ENCODE data around the gene TSGA10IP.

The TSGA10IP gene

DNA sequence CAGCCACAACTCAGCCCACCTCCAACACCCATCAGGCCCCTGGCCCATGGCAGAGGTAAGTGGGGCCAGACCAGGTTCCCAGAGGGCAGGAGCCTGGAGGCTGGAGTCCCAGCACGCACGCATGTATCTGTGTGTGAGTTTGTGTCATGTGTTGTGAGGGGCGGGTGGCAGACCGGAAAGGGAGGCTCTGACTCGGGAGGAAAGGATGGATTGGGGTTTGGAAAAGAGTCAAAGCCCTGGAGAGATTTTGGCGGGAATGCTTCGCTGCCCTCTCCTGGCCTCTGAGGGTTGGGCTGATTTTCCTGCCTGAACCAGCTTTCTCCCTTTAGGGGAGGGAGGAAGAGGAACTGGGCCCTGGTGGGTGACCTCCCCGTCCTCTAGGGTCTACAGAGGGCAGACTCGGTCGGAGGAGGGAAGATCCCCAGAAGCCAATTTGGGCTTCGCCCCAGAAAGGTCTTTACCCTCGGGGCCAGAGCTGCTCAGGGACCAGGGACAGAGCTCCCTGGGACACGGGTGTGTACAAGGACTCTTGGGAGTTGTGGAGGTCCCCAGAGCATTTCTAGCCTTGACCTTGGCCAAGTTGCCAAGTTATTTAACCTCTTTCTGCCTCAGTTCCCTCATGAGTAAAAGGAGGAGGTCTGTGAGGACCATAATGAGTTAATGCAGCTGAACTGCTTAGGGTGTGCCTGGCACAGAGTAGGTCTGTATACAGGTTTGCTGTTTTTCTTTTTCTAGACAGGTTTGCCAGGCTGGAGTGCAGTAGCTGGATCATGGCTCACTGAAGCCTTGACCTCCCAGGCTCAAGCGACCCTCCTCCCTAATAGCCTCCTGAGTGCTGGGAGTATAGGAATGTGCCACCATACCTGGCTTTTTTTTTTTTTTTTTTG lies 33.4 kb upstream of the TSGA10IP start:
- peak overlapping the region; percentile 49 for H3K27ac Mint-ChIP-seq
- DNase-seq (no peak), ATAC-seq (replicated peaks) (peak; percentile 73 to 74)
- H3K9me3 Mint-ChIP-seq: no peaks in the 10 kb centered on the region
- peak overlapping the region; percentile 44 to 49 for H3K4me3 Mint-ChIP-seq
- peaks cover 37 to 47% of the 10 kb centered on the region in 2 donors for H3K4me1 Mint-ChIP-seq
- H3K36me3 Mint-ChIP-seq: peaks cover 4 to 6% of the 10 kb centered on the region in 2 donors
- H3K27me3 Mint-ChIP-seq: peaks cover 4 to 19% of the 10 kb centered on the region in 2 donors

DNA sequence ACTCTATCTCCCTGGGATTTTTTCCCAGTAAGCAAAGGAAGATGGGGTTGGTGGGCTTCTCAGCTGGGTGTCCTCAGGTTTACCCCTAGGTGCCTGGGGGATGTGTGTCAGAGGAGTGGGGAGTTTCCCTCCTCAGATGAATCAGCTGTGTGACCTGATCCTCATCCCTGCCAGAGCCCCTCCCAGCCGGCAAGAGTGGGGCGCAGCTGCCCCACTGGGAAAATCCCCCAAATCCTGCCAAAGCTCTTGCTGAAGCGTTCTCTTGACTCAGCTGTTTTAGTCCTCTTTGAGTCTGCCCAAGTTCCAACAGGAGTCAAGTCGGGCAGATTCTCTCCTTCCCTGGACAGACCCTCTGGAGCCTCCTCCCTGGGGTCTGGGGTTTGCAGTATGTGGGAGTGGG lies 32.4 kb upstream of the TSGA10IP start:
- H3K4me1 Mint-ChIP-seq: peaks cover 43 to 53% of the 10 kb centered on the region in 2 donors
- H3K4me3 Mint-ChIP-seq: peak overlapping the region in 1 of 2 donors; percentile 11
- DNase-seq (no peak), ATAC-seq (replicated peaks) (peak in 1 of 2 donors; percentile 33)
- peaks cover 7 to 9% of the 10 kb centered on the region in 2 donors for H3K36me3 Mint-ChIP-seq
- H3K9me3 Mint-ChIP-seq: no peaks in the 10 kb centered on the region
- H3K27ac Mint-ChIP-seq: no peak overlapping the region
- H3K27me3 Mint-ChIP-seq: peaks cover 4 to 14% of the 10 kb centered on the region in 2 donors

DNA sequence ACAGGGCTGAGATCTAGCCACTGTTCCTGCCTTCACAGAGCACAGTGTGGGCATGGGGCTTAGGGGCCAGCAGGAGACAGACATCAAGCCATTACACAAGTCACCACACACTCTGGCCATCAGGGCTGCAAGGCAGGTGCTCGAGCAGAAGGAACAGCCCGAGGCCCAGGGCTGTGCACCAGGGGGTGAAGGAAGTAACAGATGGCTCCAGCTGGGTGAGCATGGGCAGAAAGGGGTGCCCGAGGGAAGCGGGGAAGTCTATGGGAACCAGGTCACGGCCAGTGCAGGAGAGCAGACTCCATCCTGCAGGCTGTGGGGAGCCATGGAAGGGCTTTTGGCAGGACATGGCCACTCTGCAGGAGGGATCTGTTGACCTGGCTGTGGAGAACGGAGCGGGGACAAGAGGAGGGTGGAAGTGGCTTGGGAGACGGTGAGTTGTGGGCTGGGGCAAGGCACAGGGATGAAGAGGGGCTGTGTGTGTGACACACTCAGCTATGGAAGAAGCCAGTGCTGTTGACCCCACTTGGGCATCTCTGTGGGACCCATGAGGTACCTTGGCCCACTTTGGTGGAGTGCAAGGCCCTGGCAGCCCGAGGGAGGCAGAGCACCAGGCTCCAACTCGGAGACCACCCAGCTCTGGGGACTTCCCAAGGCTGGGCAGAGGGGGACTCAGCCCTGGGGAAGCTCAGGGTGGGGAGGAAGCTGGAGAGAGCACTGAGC lies 30.0 kb upstream of the TSGA10IP start:
- H3K27me3 Mint-ChIP-seq: peaks cover 4 to 10% of the 10 kb centered on the region in 2 donors
- ATAC-seq (replicated peaks) (no peak), DNase-seq (no peak)
- peak overlapping the region; percentile 46 to 49 for H3K4me3 Mint-ChIP-seq
- H3K27ac Mint-ChIP-seq: peak overlapping the region; percentile 76
- peaks cover 10 to 17% of the 10 kb centered on the region in 2 donors for H3K36me3 Mint-ChIP-seq
- no peaks in the 10 kb centered on the region for H3K9me3 Mint-ChIP-seq
- H3K4me1 Mint-ChIP-seq: peaks cover 48 to 60% of the 10 kb centered on the region in 2 donors

- Mint-ChIP-seq H3K9me3 (no peaks in the 10 kb centered on the region), H3K36me3 (peaks cover 11 to 17% of the 10 kb centered on the region in 2 donors), H3K4me1 (peaks cover 49 to 65% of the 10 kb centered on the region in 2 donors), H3K27me3 (peaks cover 4 to 10% of the 10 kb centered on the region in 2 donors), H3K4me3 (peak overlapping the region in 1 of 2 donors; percentile 46), H3K27ac (no peak overlapping the region)
- no peak for DNase-seq
- ATAC-seq (replicated peaks): no peak
Measured at GRCh38 chr11:65915821-65916251, 29.4 kb upstream of the TSGA10IP start.

DNA sequence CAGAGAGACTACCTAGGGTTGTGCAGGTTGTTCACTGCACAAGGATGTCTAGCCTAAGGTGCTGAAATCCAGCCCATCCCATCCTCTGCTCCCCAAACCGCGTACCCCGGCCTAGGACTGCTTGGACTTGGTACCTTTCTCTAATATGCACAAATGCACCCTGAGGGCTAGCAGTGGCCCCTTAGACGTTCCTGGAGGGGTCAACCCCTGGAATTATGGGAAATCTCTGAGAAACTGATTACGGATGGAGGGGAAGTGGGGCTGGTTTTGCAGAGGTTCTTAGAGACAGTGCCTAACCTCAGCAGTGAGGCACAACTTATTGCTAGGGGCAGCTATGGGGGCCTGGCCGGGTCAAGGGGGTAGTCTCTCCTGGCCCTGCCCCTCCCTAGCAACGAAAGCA lies 28.9 kb upstream of the TSGA10IP start:
- no peak overlapping the region for H3K27ac Mint-ChIP-seq
- DNase-seq: no peak
- peaks cover 4 to 5% of the 10 kb centered on the region in 2 donors for H3K27me3 Mint-ChIP-seq
- ATAC-seq (replicated peaks): no peak
- peak overlapping the region; percentile 73 to 78 for H3K4me3 Mint-ChIP-seq
- H3K9me3 Mint-ChIP-seq: no peaks in the 10 kb centered on the region
- H3K4me1 Mint-ChIP-seq: peaks cover 49 to 66% of the 10 kb centered on the region in 2 donors
- peaks cover 11 to 17% of the 10 kb centered on the region in 2 donors for H3K36me3 Mint-ChIP-seq

GRCh38 chr11:65917077-65917433 lies 28.2 kb upstream of the TSGA10IP start:
- Mint-ChIP-seq H3K27ac (peak overlapping the region; percentile 34), H3K36me3 (peaks cover 16 to 22% of the 10 kb centered on the region in 2 donors)

DNA sequence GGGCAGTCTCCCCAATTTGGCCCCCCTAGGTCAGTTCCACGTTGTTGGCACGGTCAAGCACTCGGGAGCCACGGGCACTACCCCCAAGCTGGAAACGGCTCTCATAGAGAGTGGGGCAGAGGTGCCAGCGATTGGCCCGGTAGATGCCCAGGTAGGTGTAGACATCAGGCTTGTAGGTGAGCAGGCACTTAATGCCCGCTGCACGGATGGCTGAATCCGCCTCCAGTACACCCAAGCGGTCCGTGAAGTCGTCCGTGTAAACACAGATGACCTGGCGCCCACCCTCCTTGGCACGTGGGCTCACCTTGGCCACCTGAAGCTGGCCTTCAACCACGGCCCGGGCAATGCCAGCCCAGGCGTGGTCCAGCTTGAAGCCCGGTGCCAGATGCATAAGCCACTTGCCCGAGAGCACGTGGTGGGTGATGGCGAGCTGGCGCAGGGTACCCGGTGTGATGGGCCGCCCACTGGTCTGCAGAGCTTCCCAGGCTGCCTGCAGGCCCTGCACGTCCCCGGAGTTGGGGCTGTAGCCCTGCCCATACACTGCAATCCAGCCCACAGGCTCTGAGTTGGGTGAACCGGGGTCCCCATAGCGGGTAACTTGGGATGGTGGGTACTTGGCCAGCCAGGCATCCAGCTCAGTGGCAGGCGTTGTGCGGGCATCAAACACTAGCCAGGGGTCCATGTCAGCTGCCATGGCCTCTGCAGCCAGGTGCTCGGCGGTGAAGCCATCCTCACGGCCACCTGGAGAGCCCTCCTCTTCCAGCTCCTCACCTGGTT lies 27.7 kb upstream of the TSGA10IP start:
- Mint-ChIP-seq H3K27me3 (no peaks in the 10 kb centered on the region), H3K27ac (peak overlapping the region; percentile 93), H3K36me3 (peaks cover 22 to 28% of the 10 kb centered on the region in 2 donors), H3K4me1 (peaks cover 44 to 66% of the 10 kb centered on the region in 2 donors), H3K4me3 (peak overlapping the region; percentile 95 to 98), H3K9me3 (no peaks in the 10 kb centered on the region)
- DNase-seq (no peak), ATAC-seq (replicated peaks) (no peak)

More at GRCh38 chr11:65917077-65917433, 28.2 kb upstream of the TSGA10IP start:
- Mint-ChIP-seq H3K4me1 (peaks cover 44 to 66% of the 10 kb centered on the region in 2 donors), H3K9me3 (no peaks in the 10 kb centered on the region), H3K4me3 (peak overlapping the region; percentile 73 to 78), H3K27me3 (no peaks in the 10 kb centered on the region)
- ATAC-seq (replicated peaks) (no peak), DNase-seq (no peak)

- Mint-ChIP-seq H3K27ac (peak within 1 kb of the TSS; percentile 93), H3K9me3 (no peaks in the 10 kb centered on the region), H3K4me3 (peak within 1 kb of the TSS; percentile 95 to 98), H3K4me1 (peaks cover 41 to 59% of the 10 kb centered on the region in 2 donors), H3K36me3 (peaks cover 27 to 32% of the 10 kb centered on the region in 2 donors), H3K27me3 (no peaks in the 10 kb centered on the region)
- DNase-seq: no peak
- peak; percentile 71 to 76 for ATAC-seq (replicated peaks)
Measured at GRCh38 chr11:65918211-65919140, 26.8 kb upstream of the TSGA10IP start, which contains the start of gene C11orf68. C11orf68 (minus strand) TSS chr11:65919062; CDS start chr11:65919031, 31 bp downstream.

- no peaks in the 10 kb centered on the region for H3K27me3 Mint-ChIP-seq
- H3K4me1 Mint-ChIP-seq: peaks cover 41 to 59% of the 10 kb centered on the region in 2 donors
- DNase-seq (peak; percentile 96), ATAC-seq (replicated peaks) (peak; percentile 93)
- H3K9me3 Mint-ChIP-seq: no peaks in the 10 kb centered on the region
- H3K36me3 Mint-ChIP-seq: peaks cover 28 to 33% of the 10 kb centered on the region in 2 donors
- H3K4me3 Mint-ChIP-seq: peak within 1 kb of the TSS; percentile 95 to 98
- peak within 1 kb of the TSS; percentile 93 for H3K27ac Mint-ChIP-seq
Measured at GRCh38 chr11:65919141-65919572, 26.1 kb upstream of the TSGA10IP start, which contains the start of gene DRAP1. DRAP1 (plus strand) TSS chr11:65919426; CDS start chr11:65919502, 76 bp downstream.

DNA sequence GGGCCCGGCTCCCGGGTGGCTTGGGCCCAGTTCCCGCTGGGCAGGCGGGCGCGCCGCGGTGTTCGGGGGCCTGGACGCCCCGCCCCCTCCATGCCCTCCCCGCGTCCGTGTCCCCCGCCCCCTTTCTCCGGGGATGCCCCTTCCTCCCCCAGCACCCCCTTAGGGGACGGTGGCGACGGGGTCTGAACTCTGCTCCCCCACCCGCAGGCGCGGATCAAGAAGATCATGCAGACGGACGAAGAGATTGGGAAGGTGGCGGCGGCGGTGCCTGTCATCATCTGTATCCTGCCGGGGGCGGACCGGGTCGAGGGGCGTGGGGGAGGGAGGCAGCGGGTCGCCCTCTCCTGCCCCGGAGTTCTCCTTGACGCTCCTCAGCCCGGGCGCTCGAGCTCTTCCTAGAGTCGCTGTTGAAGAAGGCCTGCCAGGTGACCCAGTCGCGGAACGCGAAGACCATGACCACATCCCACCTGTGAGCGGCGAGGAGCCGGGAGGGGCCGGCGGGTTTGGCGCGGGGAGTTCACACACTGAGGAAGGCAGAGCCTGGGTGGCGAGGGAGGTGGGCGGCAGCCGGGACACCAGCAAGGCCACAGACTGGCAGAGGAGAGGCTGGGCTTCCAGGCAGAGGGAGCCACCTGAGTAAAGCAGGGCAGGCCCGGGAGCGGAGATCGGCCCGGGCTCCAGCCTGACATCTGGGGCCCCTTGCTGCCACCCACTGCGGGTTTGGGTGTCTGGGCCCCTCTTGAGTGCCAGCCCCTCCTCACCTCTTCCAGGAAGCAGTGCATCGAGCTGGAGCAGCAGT lies 25.5 kb upstream of the TSGA10IP start:
- peak overlapping the region; percentile 95 to 98 for H3K4me3 Mint-ChIP-seq
- H3K27me3 Mint-ChIP-seq: no peaks in the 10 kb centered on the region
- DNase-seq (no peak), ATAC-seq (replicated peaks) (peak; percentile 48 to 51)
- peaks cover 30 to 35% of the 10 kb centered on the region in 2 donors for H3K36me3 Mint-ChIP-seq
- peaks cover 36 to 54% of the 10 kb centered on the region in 2 donors for H3K4me1 Mint-ChIP-seq
- no peaks in the 10 kb centered on the region for H3K9me3 Mint-ChIP-seq
- H3K27ac Mint-ChIP-seq: peak overlapping the region; percentile 93

- Mint-ChIP-seq H3K27me3 (no peaks in the 10 kb centered on the region), H3K9me3 (no peaks in the 10 kb centered on the region), H3K36me3 (peaks cover 30 to 36% of the 10 kb centered on the region in 2 donors), H3K4me1 (peaks cover 30 to 47% of the 10 kb centered on the region in 2 donors), H3K27ac (peak overlapping the region; percentile 93), H3K4me3 (peak overlapping the region; percentile 95 to 98)
- DNase-seq (no peak), ATAC-seq (replicated peaks) (no peak)
Measured at GRCh38 chr11:65920372-65920802, 24.9 kb upstream of the TSGA10IP start.

DNA sequence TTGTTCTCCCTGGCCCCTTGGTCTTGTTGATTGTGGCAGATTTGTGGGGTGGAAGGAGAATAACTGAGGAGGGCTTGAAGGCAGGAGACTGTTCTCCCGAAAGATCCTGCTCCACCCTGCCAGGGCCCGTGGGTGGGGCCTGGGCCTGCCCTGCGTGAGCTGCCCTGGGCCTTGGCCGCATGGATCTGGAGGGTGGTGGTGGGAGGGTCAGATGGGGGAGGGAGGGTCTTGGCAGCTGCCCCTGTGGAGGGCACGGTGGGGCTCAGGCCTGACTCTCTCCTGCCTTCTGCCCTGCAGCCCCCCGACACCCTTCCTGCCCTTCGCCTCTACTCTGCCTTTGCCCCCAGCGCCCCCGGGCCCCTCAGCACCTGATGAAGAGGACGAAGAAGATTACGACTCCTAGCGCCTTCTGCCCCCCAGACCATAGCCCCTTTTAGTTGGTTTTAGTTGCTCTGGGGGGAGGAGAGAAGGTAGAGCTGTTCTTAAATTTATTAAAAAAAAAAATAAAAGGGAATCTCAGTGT lies 24.2 kb upstream of the TSGA10IP start:
- H3K27ac Mint-ChIP-seq: no peak overlapping the region
- H3K4me1 Mint-ChIP-seq: peaks cover 23 to 40% of the 10 kb centered on the region in 2 donors
- H3K27me3 Mint-ChIP-seq: no peaks in the 10 kb centered on the region
- ATAC-seq (replicated peaks) (no peak), DNase-seq (no peak)
- H3K36me3 Mint-ChIP-seq: peaks cover 30 to 36% of the 10 kb centered on the region in 2 donors
- peak overlapping the region in 1 of 2 donors; percentile 62 for H3K4me3 Mint-ChIP-seq
- H3K9me3 Mint-ChIP-seq: no peaks in the 10 kb centered on the region

All from stimulated activated naive B cell treated with anti-CD40 and anti-IgM and Interleukin-4, amounts not matched to agents 10 μg/mL and 1 μg/mL and 100 μg/mL, for 72 hours (primary cell).